ENCODE results near the gene SIDT2. TPM values are rescaled to one million over a fixed set of nuclear protein-coding genes. Genes with fewer than 3 reads are reported as not detected.

SIDT2 gene
- polyA plus RNA-seq, 1 experiment, result 32.5 TPM

GRCh38 chr11:117160826-117161225 lies 17.7 kb upstream of the SIDT2 start:
- Histone ChIP-seq H3K27me3 (ENCODE audit: control insufficient read depth, insufficient read depth, low read length) (no peaks in the 10 kb centered on the region), H3K4me3 (ENCODE audit: low read depth, low read length) (no peak overlapping the region), H3K27ac (ENCODE audit: low read depth, low read length) (no peak overlapping the region), H3K9me3 (ENCODE audit: control insufficient read depth, insufficient read depth, low read length) (no peaks in the 10 kb centered on the region)
- CTCF ChIA-PET, result interaction anchor here (1.0 to 1.5 kb wide), 6 partner anchors 9 to 418 kb away, joined by 3 to 7 read pairs (median 4); no protein-coding TSS in a partner anchor
- POLR2A ChIA-PET, result interaction anchor here (1.3 kb wide), 1 partner anchor 16 kb away, joined by 4 read pairs; the partner anchor contains the start of gene PAFAH1B2
- TF ChIP-seq CTCF (IDR thresholded peaks at IDR 0.05; ENCODE audit: low read depth, low read length), result no peak
- DNase-seq (ENCODE audit: low read depth, low spot score), result no peak

GRCh38 chr11:117166491-117166890 lies 12.1 kb upstream of the SIDT2 start:
- H3K27me3 ChIP-seq (ENCODE audit: control insufficient read depth, insufficient read depth, low read length), result no peaks in the 10 kb centered on the region
- no peak for TF ChIP-seq CTCF (IDR thresholded peaks at IDR 0.05; ENCODE audit: low read depth, low read length)
- no peak for DNase-seq (ENCODE audit: low read depth, low spot score)
- H3K9me3 ChIP-seq (ENCODE audit: control insufficient read depth, insufficient read depth, low read length), result no peaks in the 10 kb centered on the region
- no peak overlapping the region for H3K4me3 ChIP-seq (ENCODE audit: low read depth, low read length)
- CTCF ChIA-PET, result interaction anchor here (0.7 to 1.4 kb wide), 3 partner anchors 12 to 375 kb away, joined by 3 to 6 read pairs (median 3); partner anchors contain the start of genes APOA5 and SIDT2
- H3K27ac ChIP-seq (ENCODE audit: low read depth, low read length), result no peak overlapping the region
- POLR2A ChIA-PET, result no interaction called here

- no peak overlapping the region for H3K4me3 ChIP-seq (ENCODE audit: low read depth, low read length)
- TF ChIP-seq CTCF (IDR thresholded peaks at IDR 0.05; ENCODE audit: low read depth, low read length), result no peak
- no peaks in the 10 kb centered on the region for H3K9me3 ChIP-seq (ENCODE audit: control insufficient read depth, insufficient read depth, low read length)
- H3K27me3 ChIP-seq (ENCODE audit: control insufficient read depth, insufficient read depth, low read length), result no peaks in the 10 kb centered on the region
- ChIA-PET CTCF (interaction anchor here (0.6 to 2.0 kb wide), 6 partner anchors 9 to 376 kb away, joined by 3 to 9 read pairs (median 4); no protein-coding TSS in a partner anchor), POLR2A (interaction anchor here (0.6 to 1.9 kb wide), 5 partner anchors 9 to 49 kb away, joined by 4 to 20 read pairs (median 6); partner anchors contain the start of genes PAFAH1B2 and SIDT2)
- no peak for DNase-seq (ENCODE audit: low read depth, low spot score)
- H3K27ac ChIP-seq (ENCODE audit: low read depth, low read length), result no peak overlapping the region
Measured at GRCh38 chr11:117169736-117170135, 8.8 kb upstream of the SIDT2 start.

- POLR2A ChIA-PET, result interaction anchor here (0.6 to 1.9 kb wide), 6 partner anchors 9 to 290 kb away, joined by 4 to 20 read pairs (median 6); partner anchors contain the start of genes PAFAH1B2 and SIDT2
- no peaks in the 10 kb centered on the region for H3K9me3 ChIP-seq (ENCODE audit: control insufficient read depth, insufficient read depth, low read length)
- no peak for DNase-seq (ENCODE audit: low read depth, low spot score)
Measured at GRCh38 chr11:117170210-117170609, 8.3 kb upstream of the SIDT2 start.

More at GRCh38 chr11:117170210-117170609, 8.3 kb upstream of the SIDT2 start:
- H3K4me3 ChIP-seq (ENCODE audit: low read depth, low read length), result no peak overlapping the region
- TF ChIP-seq CTCF (IDR thresholded peaks at IDR 0.05; ENCODE audit: low read depth, low read length), result no peak
- CTCF ChIA-PET, result interaction anchor here (0.6 to 2.0 kb wide), 6 partner anchors 10 to 377 kb away, joined by 3 to 9 read pairs (median 4); no protein-coding TSS in a partner anchor
- no peaks in the 10 kb centered on the region for H3K27me3 ChIP-seq (ENCODE audit: control insufficient read depth, insufficient read depth, low read length)
- no peak overlapping the region for H3K27ac ChIP-seq (ENCODE audit: low read depth, low read length)

Measured in AG04450 (cell line).